ENCODE measurements around the gene HMGXB3. TPM values are rescaled to one million over a fixed set of nuclear protein-coding genes. Genes with fewer than 3 reads are reported as not detected.

Gene HMGXB3
- polyA plus RNA-seq, 1 donor from 2014 or later: 15.4 TPM

DNA sequence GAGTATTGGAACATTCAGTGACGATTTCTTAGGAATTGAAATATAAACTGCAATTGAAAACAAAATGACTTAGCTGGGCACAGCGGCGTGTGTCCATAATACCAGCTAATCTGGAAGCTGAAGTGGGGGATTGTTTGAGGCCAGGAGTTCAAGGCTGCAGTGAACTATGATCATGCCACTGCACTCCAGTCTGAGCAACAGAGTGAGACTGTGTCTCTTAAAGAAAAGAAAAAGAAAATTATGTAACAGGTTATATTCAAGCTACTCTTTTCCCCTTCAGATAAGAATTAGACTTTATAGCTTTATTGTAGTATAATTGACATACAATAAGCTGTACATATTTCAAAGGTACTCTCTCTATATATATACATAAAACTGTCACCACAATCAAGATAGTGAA, 33.6 kb upstream of the HMGXB3 start:
- H3K36me3 Mint-ChIP-seq: peaks cover 7% of the 10 kb centered on the region

DNA sequence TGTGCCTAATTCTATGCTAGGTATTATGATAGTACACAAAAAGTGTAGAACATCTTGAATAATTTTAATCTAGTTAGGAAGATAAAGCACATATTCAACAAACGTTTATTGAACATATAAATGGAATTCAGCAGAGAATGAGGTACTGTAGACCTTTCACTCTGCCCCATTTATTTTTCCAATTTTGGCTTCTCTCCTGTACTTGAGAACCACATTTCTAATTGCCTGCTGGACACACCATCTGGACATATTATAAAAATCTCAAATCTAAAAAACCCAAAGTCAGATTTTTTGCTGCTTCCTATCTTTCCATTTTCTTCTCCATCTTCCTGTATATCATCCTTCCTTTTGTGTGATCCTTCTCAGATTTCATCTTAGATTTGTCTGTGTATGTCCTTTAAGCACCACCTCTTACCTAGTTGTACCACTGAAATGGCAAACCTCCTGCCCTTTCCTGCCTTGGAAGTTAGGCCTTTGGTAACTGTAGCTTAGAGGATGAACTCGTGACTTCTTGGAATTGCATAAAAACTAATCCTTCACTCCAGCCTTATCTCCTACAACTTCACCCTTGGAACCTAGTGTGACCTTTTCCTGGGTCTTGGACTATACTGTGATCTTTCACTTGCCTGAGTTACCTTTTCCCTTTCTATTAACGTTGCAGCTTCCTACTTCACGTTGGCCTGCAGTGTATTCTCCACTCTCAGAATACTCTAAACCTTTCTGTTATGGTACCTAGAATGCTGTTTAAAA, 31.2 kb upstream of the HMGXB3 start:
- Mint-ChIP-seq H3K4me1 (peaks cover 3 to 19% (median 10%) of the 10 kb centered on the region in 3 donors), H3K27ac (no peak overlapping the region), H3K9me3 (no peaks in the 10 kb centered on the region), H3K36me3 (peaks cover 6% of the 10 kb centered on the region), H3K4me3 (no peak overlapping the region), H3K27me3 (no peaks in the 10 kb centered on the region)

More for the DNA sequence above, 33.6 kb upstream of the HMGXB3 start:
- Mint-ChIP-seq H3K9me3 (no peaks in the 10 kb centered on the region), H3K27ac (no peak overlapping the region), H3K27me3 (no peaks in the 10 kb centered on the region), H3K4me3 (no peak overlapping the region), H3K4me1 (peaks cover 2 to 18% (median 15%) of the 10 kb centered on the region in 3 donors)

DNA sequence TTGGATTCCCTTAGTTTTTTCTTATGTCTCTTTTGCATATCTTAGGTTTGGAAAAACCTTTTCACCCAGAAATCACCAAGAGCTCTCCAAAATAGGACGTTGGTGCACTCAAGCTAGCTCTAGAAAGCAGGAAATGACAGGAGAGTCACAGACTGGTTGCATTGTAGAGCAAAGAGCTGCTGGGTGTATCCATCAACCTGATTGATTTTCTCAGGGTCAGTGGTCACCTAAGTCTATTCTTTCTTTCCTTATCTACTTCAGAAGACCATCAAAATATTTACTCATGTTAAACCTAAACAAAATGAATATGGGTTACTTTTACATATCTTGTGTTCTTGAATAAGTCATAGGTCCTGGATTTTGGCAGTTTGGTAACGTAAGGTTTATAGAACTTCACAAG, 25.1 kb upstream of the HMGXB3 start:
- Mint-ChIP-seq H3K4me3 (no peak overlapping the region), H3K4me1 (peaks cover 3 to 7% (median 6%) of the 10 kb centered on the region in 3 donors), H3K36me3 (peaks cover 15% of the 10 kb centered on the region), H3K9me3 (no peaks in the 10 kb centered on the region), H3K27ac (no peak overlapping the region), H3K27me3 (no peaks in the 10 kb centered on the region)

DNA sequence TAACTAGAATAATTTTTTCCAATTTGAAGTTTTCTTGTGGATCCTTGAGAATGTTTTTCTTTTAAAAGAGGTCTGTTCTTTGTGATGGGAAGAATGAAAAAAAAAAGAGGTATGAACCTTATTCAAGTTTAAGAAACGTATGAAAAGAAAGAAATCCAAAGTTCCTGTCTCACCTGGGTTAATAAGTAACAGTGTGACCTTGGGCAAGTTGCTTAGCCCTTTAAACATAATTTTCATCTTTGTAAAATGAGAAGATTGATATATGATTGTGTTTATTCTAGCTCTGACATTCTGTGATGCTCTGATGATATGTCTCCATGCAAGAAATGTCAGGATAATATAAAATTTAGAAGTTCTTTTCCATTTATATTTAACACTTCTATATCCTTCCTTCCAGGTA, 20.6 kb upstream of the HMGXB3 start:
- Mint-ChIP-seq H3K27me3 (no peaks in the 10 kb centered on the region), H3K4me1 (peaks cover 0 to 1% (median 0%) of the 10 kb centered on the region in 3 donors), H3K9me3 (no peaks in the 10 kb centered on the region), H3K4me3 (no peak overlapping the region), H3K36me3 (peaks cover 11% of the 10 kb centered on the region), H3K27ac (no peak overlapping the region)

DNA sequence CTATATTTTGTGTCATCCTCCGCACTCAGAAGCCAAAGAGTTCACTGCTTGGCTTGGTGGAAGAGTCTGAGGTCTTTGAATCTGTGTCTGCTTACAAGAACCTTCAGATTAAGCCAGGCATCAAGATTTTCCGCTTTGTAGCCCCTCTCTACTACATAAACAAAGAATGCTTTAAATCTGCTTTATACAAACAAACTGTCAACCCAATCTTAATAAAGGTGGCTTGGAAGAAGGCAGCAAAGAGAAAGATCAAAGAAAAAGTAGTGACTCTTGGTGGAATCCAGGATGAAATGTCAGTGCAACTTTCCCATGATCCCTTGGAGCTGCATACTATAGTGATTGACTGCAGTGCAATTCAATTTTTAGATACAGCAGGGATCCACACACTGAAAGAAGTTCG, 19.3 kb upstream of the HMGXB3 start:
- H3K36me3 Mint-ChIP-seq: peaks cover 6% of the 10 kb centered on the region
- H3K9me3 Mint-ChIP-seq: no peaks in the 10 kb centered on the region
- H3K27me3 Mint-ChIP-seq: no peaks in the 10 kb centered on the region
- no peaks in the 10 kb centered on the region for H3K4me1 Mint-ChIP-seq
- no peak overlapping the region for H3K4me3 Mint-ChIP-seq
- H3K27ac Mint-ChIP-seq: no peak overlapping the region

DNA sequence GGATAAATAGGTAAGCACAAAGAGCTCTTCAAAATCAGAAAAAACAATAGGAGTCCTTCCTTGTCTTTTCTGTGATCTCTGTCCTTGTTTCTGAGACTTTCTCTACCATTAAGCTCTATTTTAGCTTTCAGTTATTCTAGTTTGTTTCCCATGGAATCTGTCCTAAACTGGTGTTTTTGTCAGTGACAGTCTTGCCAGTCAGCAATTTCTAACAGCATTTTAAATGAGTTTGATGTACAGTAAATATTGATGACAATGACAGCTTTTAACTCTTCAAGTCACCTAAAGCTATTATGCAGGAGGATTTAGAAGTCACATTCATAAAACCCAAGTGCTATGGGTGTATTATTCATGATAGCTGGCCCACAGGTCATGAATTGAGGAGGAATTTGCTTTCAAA, 18.0 kb upstream of the HMGXB3 start:
- H3K36me3 Mint-ChIP-seq: peaks cover 5% of the 10 kb centered on the region
- no peaks in the 10 kb centered on the region for H3K9me3 Mint-ChIP-seq
- H3K4me1 Mint-ChIP-seq: no peaks in the 10 kb centered on the region
- no peak overlapping the region for H3K27ac Mint-ChIP-seq
- no peak overlapping the region for H3K4me3 Mint-ChIP-seq
- H3K27me3 Mint-ChIP-seq: no peaks in the 10 kb centered on the region

DNA sequence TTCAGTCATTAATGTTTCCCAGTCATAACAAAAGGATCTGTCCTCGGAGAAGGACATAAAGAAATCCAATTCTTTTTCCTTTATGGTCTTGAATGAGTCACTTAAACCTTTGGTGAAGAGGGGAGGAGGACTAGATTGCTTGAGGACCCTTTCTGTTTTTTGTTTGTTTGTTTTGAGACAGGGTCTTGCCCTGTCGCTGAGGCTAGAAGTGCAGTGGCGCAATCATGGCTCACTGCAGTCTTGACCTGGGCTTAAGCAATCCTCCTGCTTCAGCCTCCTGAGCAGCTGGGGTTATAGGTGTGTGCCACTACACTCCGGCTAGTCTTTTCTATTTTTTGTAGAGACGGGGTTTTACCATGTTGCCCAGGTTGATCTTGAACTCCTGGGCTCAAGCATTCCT, 12.4 kb upstream of the HMGXB3 start:
- Mint-ChIP-seq H3K36me3 (no peaks in the 10 kb centered on the region), H3K27ac (peak overlapping the region in 1 of 3 donors; percentile 32), H3K9me3 (no peaks in the 10 kb centered on the region), H3K4me3 (no peak overlapping the region), H3K27me3 (no peaks in the 10 kb centered on the region), H3K4me1 (peaks cover 0 to 1% (median 0%) of the 10 kb centered on the region in 3 donors)

DNA sequence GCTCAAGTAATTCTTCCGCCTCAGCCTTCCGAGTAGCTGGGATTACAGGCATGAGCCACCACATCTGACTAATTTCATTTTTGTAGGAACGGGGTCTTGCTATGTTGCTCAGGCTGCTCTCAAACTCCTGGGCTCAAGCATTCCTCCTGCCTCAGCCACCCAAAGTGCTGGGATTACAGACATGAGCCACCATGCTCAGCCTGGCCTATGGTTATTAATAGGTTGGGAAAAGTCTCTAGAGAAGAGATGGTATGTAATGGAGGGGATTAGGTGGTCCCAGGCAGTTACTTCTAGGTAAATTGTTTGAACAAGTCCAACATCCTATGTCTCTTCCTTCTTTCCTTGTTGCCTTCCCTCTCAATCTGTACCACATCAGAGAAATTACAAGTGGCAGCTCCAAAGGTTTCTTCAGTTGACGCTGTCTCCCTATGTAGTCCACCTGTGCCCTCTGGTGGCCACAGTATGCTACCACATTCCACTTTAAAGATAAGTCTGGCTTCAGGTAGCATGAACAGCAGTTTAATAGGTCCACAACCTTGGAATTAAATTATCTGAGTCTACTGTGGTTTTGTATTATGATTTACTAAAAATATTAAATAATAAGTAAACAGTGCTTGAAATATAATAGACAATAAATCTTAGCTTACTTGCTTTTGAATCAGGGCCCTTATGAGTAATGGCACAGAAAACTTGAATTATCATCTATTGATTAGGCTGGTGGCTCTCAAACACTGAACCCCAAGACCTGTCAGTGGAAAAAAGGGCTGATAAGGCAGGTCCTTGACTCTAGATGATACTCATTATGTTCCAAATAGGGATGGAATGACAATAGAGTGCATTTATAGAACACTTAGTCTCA, 9.8 kb upstream of the HMGXB3 start:
- Mint-ChIP-seq H3K4me1 (peaks cover 0 to 1% (median 0%) of the 10 kb centered on the region in 3 donors), H3K4me3 (no peak overlapping the region), H3K9me3 (no peaks in the 10 kb centered on the region), H3K27me3 (no peaks in the 10 kb centered on the region), H3K27ac (no peak overlapping the region), H3K36me3 (peaks cover 4% of the 10 kb centered on the region)

DNA sequence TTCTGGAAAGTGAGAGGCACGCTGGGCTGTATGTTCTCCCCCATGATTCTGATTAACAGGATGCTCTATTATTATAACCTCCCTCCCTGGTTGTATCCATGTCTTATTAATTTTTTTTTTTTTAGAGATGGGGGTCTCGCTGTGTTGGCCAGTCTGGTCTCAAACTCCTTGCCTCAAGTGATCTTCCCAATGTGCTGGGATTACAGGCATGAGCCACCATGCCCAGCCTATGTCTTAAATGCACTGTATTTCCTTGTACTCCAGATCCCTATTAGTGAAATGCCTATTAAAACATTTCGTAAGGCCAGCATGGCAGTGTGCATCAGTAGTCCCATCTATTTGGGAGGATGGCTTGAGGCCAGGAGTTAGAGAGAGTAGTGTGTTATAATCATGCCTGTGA, 7.1 kb upstream of the HMGXB3 start:
- Mint-ChIP-seq H3K4me1 (peaks cover 0 to 1% (median 0%) of the 10 kb centered on the region in 3 donors), H3K36me3 (peaks cover 4% of the 10 kb centered on the region), H3K9me3 (no peaks in the 10 kb centered on the region), H3K27ac (no peak overlapping the region), H3K27me3 (no peaks in the 10 kb centered on the region), H3K4me3 (no peak overlapping the region)

DNA sequence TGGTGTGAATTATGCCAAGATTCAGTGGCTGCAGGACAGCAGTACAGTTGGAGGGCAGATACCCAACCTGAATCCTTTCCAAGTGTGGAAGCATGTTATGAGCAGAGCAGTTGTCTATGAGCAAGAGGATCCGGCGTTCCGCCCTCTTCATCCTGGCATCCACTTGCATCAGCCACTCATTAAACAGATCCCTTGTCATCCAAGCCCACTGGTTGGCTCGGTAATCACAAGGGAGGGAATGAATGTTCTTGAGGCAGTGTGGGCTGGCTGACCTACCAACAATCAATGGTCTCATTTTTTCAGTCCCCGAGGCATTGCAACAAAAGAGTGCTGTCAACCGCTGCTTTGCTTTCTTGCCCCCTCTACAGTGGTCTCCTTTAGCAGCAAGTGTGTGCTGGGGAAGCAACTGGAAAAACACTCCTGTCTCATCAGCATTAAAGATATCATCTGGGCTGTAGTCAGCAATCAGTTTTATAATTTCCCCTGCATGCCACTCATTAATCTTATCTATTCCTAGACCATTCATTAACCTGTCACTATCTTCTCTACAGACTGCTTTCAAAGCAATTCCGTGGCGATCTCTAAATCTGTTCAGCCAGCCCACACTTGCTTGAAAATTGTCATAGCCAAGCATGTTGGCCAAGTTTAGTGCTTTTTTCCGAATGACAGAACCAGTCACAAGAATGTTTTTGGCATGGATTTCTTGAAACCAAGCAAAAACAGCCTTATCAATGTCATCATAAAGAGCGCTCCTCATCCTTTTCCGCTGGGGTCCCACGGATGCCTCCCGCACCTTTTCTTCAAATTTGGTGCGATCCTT, 4.9 kb upstream of the HMGXB3 start:
- Mint-ChIP-seq H3K36me3 (peaks cover 4% of the 10 kb centered on the region), H3K4me3 (no peak overlapping the region), H3K27me3 (no peaks in the 10 kb centered on the region), H3K4me1 (peaks cover 12 to 14% (median 12%) of the 10 kb centered on the region in 3 donors), H3K9me3 (no peaks in the 10 kb centered on the region), H3K27ac (no peak overlapping the region)

DNA sequence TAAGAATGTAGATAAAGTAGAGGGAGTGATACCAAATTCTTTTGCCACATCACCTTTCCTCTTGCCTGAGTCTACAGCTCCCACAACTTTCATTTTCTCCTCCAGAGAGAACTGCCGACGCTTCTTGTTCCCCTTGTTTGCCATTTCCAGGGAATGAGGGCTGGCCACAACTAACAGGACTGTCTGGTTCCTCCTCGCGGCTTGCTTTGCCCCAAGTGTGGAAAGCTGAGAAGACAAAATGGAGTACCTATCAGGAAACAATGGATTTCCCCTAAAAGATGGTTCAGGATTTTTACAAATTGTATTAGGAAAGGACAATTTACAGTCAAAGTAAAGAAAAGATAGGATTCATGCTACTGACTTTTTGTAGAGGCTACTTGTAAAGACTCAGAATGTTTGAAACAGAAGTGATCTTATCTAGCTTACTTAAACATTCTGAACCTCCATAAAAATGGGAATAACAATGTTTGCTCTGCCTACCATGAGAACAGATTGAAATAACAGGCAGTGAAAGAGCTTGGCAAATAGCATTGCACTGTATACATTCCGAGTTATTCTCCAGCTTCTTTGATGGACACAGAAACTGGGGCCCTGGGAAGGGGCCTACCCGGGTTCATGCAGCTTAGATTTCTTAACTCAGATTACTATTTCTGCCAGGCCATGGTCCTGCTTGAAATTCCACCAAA, 4.2 kb upstream of the HMGXB3 start:
- peaks cover 12 to 13% (median 12%) of the 10 kb centered on the region in 3 donors for H3K4me1 Mint-ChIP-seq
- peak overlapping the region in 1 of 4 donors; percentile 12 for H3K4me3 Mint-ChIP-seq
- H3K27ac Mint-ChIP-seq: no peak overlapping the region
- H3K9me3 Mint-ChIP-seq: no peaks in the 10 kb centered on the region
- no peaks in the 10 kb centered on the region for H3K27me3 Mint-ChIP-seq
- peaks cover 4% of the 10 kb centered on the region for H3K36me3 Mint-ChIP-seq

DNA sequence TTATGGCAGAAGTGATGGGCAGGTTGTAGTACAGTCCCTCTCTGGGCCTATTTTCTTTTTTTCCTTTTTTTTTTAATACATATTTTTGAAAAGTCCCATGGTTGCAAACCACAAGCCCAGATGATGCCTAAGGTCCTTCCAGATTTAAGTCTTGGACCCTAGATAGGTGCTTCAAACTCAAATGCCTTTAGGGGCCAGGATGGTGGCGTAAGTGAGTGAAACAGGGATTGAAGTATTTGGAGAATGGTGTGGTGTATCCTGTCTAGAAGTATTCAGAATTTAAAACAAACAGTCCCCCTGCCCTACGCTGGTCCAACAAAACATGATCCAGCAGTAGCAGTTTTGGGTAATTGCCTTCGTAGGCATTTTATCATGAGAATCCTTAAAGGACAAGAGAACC, 2.3 kb upstream of the HMGXB3 start:
- Mint-ChIP-seq H3K4me1 (peaks cover 19 to 29% (median 24%) of the 10 kb centered on the region in 3 donors), H3K27ac (peak overlapping the region in 1 of 3 donors; percentile 84), H3K36me3 (peaks cover 4% of the 10 kb centered on the region), H3K4me3 (peak overlapping the region in 1 of 4 donors; percentile 92), H3K9me3 (no peaks in the 10 kb centered on the region), H3K27me3 (no peaks in the 10 kb centered on the region)

DNA sequence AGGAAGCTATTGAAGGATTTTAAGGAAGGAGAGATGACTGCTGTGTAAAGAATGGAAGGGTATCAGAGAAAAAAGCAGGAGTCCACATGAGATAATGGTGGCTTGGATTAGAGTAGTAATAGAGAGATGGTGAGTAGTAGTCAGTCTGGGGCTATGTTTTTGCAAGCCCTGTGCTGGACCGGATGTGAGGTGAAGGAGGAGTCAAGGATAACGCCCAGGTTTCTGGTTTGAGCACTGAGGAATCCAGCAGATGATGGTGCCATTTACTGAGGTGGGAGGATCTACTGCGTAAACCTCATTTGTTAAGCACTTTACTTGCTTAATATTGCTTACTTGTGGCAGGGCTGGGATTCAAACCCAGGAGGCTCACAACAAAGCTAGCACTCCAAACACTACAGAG, 1.2 kb upstream of the HMGXB3 start:
- Mint-ChIP-seq H3K4me3 (peak overlapping the region; percentile 88 to 92 (median 92)), H3K4me1 (peaks cover 20 to 31% (median 28%) of the 10 kb centered on the region in 3 donors), H3K27ac (peak overlapping the region; percentile 82 to 87 (median 84)), H3K27me3 (no peaks in the 10 kb centered on the region), H3K36me3 (peaks cover 2% of the 10 kb centered on the region), H3K9me3 (no peaks in the 10 kb centered on the region)

DNA sequence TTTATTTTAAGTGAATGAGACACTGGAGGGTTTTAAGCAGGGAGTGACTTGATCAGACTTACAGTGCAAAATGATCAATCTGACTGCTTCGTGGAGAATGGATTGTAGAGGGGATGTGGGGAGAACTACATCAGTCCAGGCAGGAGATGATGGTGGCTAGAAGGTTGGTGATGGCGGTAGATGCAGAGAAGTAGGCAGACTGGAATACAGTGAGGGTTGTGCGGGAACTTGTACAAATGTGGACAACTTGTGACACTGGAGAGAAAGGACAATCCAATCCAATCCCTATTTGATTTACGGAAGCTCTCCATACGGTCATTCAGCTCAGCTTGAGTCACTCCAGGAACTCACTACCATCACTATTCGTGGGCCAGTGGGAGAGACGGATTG, 678 bp upstream of the HMGXB3 start:
- Mint-ChIP-seq H3K4me3 (peak overlapping the region; percentile 88 to 92 (median 92)), H3K9me3 (no peaks in the 10 kb centered on the region), H3K27ac (peak overlapping the region; percentile 82 to 87 (median 84)), H3K36me3 (peaks cover 3% of the 10 kb centered on the region), H3K27me3 (no peaks in the 10 kb centered on the region), H3K4me1 (peaks cover 21 to 33% (median 31%) of the 10 kb centered on the region in 3 donors)
